Cortex of kidney (tissue), 1 donor: ENCODE results near the gene PAM.
"Not testable (repeated sequence)": the region's sequence is repeated elsewhere in the genome, so short reads cannot be mapped to it uniquely, and the experiment has no call there.

ENCODE experiments used
- DNase-seq: peaks from one replicate; lab custom pipeline; 2025; lab: John Stamatoyannopoulos, UW

Gene PAM

DNA sequence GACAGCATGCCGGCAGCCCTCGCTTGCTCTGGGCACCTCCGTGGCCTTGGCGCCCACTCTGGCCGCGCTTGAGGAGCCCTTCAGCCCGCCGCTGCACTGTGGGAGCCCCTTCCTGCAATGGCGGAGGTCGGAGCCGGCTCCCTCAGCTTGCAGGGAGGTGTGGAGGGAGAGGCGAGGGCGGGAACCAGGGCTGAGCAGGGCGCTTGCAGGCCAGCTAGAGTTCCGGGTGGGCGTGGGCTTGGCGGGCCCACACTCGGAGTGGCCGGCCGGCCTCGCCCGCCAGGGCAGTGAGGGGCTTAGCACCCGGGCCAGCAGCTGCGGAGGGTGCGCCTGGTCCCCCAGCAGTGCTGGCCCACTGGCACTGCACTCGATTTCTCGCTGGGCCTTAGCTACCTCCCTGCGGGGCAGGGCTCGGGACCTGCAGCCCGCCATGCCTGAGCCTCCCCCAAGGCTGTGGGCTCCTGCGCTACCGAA, 3.2 kb upstream of the PAM start:
- not testable (repeated sequence) for DNase-seq

DNA sequence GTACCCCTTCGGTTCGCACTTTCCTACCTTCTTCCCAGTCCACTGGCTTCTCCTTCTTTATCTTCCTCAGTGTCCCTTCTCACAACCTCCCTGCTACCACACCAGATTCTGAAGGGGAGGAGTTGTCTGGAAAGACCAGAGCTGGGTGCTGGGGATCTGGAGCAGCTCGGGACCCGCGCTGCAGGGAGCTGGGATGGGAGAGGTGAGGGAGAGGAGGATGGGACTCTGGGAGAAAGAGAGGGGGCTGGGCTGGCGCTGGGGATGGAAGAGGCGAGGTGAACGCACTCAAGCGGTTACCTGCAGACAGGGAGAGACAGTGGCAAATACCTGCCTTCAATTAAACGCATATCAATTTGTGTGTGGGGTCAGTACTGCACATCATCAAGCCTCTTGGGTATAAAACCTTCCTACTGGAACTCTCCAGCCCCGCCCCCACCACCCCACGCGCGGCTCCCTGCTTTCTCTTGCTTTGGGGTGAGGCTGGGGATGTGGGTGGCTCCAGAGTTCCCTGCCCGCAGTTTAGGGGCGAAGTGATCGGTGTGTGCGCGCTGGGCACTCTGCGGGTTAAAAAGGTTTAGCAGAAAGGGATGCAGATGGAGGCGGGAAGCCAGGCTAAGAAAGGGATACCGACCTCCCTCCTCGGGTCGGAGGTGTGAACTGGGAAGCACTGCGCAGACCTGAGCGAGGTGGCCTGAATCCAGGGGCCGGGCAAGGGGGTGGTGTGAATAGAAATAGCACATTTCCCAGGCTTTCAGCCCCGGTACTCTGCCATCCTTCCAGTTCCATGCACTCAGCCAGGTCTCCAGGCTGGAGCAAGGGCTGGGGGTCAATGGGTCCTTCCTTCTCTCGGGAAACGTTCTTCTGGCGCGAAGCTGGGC, 977 bp upstream of the PAM start:
- no peak for DNase-seq

DNA sequence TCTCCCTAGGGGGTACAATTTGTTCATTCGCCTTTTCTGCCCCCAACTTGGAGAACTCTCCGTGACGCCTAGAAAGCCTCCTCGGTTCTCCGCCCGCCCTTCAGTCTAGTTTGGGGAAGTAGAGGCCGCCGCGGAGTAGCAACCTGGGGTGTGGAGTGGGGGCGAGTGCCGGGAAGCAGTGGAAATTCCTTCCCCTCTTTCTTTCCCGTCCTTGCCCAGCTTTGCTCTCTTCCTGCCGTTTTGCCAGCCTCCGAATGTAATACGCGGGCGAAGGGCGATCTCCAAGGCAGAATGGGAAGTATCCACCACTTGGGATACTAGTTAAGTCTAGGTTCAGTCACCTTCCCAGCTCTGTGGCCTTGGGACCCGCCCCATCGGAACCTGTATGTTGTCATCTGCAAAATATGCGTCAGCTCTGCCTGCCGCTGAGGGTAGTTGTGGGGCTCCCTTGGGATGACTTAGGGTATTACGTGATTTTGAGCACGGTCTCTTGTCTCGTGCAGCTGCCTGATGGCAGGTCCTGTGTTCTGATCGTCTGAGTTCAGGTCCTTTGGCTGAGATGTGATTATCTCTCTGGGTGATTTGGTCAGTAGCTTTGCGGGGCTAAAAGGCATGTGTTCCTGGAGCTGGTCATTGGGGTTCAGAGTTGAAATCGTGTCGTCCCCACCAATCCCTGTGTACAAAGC, 724 bp downstream of the PAM start:
- no peak for DNase-seq

DNA sequence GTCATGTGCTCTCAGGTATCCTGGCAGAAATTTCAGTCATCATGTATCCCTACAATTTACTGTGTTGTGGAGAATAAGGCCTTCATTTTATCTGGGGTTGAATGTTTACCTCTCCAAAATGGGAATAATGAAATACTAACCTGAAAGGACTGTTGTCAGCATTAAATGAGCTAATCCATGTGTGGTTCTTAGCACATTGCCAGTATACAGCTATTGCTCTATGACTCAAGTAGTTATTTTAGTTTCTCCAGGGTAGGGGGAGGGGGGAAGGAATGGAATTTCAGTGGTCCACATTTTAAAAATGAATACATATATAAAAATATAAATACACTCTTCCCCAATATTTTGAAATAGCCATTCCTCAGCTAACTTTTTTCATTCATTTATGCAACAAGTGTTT, 3.5 kb downstream of the PAM start:
- DNase-seq = no peak

DNA sequence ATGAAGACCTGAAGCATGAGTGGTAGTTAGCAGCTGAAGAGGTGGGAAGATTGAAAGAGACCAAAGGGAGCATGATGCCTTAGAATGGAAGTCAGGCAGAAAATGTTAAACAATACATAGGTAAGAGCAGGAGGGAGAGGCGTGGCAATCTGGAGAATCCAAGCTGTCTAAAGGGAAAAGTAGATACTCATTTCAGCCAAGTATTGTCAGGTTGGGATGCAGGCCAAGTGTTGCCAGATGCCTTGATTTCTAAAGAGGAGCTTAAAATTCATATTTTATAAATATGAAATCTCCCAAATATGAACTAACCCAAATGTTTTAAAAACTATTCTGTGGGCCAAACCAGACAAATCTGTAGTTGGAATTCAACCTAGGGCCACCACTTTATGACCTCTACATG, 4.2 kb downstream of the PAM start:
- DNase-seq = no peak

DNA sequence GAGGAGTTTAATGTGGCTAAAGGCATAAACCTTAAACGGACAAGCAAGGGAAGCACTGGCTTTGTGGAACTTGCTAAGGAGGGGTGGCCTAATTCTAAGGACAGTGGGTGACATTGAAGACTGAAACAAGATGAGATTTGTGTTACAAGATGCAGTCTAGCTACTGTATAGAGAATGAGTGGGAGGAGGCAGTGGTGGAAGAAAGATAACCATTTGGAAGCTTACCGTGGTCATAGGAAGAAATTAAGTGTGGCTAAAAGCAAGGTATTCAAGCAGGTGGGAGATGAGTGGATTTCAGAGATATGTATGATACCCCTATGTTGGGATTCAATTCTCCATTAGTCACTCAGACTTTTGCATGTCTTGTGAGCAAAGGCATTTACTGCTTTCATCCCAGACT, 4.6 kb downstream of the PAM start:
- no peak for DNase-seq

DNA sequence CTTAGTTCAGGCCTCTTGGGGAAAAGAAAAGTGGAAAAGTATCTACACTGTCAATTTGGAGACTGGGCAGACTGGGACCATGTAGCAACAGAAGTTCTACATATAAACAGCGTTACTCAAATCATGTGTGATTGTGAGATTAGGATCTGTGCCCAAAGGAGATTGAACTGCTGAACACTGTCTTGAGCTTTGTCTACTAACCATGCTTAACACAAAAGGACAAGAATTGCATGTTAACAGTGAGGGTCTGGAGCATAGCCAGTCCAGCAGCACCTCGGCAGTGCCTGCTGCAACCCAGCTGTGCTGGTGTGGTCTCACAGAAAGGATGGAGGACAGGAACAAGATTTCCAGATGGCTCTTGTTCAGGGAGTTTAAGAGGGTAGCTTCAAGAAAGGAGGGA, 5.7 kb downstream of the PAM start:
- DNase-seq = no peak

DNA sequence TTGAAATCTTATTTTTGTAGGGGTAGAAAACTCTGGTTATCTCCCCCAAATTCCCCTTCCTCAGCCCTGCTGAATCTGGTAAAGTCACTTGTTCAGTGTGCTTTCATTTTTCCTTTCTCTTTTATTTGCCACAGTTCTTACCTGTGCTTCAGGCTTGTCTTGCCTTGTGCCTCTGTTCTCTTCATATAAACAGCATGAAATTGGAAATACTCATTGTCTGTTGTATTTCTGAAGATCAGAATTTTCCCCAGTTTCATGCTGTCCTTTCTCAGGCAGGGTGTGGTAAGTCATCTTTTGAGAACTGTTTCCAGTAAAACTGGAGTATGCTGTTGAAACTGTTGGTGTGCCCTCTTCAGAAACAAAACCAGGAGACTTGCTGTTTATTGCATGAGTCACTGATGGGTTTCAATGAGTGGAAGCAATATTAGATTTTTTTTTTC, 7.0 kb downstream of the PAM start:
- no peak for DNase-seq

DNA sequence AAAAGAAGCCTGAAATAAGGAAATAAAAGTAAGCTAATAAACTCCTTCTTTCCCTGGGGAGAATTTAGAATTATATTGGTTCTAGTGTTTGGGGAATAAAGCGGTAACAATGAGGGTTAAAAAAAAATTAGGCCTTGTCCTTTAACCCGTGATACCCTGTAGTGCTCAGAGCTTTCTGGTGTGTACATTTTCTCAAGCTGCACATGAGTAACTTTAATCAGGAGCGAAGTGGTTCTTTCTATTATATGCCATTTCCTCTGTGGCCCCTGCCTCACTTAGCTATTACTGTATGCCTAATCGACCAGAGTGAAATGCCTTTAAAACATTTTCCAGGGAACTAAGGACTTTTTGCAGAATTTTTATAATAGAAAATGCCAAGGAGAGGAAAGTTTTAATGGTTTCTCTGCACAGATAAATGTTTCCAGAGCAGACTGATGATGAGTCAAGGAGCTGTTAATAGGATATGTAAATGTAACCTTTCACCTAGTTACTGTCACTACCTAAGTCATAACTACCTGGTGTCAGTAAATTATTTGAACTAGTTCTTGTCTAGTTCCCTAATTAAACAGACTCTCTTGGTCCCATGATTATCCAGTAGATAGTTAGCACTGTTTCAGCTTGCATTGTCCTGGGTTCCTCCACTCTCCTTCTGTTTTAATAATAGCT, 7.6 kb downstream of the PAM start:
- DNase-seq = no peak

DNA sequence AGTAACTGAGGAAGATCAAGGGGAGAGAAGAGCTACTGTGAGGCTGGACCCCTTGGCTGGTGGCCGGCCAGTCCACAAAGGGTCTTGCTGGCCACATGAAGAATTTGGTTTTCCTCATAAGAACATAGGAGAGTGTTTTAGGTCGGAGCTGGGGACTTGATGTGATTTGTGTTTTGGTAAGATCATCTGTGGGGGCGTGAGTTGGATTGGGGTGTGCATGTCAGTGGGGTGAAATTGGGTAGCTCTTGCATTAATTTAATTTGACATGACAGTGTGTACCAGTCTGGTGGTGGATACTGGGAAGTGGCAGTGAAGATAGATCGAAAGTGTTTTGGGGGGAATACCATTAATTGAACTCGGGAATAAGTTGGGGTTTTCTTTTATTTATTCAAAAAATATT, 8.6 kb downstream of the PAM start:
- DNase-seq = no peak

DNA sequence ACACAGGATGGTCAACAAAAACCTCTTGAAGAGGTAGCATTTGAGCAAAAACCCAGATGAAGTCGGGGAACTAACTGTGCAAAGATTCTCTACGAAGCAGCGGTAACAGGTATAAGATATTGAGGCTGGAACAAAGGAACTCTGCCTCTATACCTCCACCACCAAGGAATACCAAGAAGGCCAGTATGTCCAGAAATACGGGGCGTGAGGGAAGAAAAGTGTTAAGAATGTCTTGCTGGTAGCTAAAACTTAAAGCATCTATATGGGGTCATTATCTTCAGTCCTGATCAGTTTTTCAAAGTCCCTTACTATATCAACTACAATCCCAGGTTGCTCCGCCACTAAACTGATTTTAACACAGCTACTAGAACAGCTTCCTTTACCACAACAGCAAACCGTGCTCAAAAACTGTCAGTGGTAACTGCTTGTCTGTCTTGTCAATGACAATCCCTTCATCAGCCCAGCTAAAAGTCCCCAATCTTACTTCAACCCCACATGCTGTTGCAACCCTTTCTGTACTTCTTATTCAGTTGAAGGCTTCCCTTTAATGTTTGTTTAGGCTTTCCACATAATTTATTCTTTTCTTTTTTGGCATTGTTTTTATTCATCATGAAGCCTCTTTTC, 9.4 kb downstream of the PAM start:
- DNase-seq = no peak

DNA sequence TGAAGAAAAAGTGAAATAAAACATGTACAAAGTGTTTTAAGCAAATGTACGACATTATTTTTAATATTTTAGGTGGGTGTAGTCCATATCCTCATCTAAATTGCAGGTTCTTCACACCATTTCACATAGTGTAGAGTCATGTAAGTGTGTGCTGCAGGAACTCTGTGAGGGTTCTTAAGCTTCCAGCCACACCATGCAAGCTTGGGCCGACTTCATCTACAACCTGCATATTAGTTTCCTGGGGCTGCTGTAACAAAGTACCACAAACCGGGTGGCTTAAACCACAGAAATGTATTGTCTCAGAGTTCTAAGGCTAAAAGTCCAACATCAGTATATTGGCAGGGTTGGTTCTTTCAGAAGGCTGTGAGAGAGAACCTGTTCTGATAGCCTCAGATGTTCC, 10.2 kb downstream of the PAM start:
- no peak for DNase-seq

DNA sequence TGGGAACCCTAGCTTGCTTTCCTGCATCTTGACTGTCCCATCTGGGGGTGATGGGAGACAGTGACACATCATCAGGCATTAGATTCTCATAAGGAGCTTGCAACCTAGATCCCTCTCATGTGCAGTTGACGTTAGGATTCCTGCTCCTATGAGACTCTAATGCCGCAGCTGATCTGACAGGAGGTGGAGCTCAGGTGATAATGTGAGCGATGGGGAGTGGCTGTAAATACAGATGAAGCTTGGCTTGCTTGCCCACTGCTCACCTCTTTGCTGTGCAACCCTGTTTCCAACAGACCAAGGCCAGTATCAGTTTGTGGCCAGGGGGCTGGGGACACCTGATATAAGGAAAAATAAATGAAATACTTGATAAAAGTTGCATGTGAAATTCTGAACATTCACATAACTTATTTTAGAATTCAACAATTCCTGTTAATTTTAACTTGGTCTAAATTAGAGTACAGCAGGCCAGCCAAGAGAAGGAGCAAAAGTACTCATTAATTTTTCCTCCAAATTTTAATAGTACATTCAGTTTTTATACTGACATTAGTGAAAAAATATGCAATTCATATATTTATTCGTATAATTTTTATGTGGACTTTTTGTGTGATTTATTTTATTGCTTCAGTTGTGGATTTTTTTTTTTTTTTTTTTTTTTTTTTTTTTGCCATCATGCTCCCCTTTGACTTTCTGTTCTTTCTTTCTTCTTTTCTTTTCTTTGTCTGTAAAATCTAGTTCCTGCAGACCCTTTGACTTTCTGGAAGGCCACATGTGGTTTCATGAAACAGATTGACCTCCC, 11.4 kb downstream of the PAM start:
- no peak for DNase-seq

DNA sequence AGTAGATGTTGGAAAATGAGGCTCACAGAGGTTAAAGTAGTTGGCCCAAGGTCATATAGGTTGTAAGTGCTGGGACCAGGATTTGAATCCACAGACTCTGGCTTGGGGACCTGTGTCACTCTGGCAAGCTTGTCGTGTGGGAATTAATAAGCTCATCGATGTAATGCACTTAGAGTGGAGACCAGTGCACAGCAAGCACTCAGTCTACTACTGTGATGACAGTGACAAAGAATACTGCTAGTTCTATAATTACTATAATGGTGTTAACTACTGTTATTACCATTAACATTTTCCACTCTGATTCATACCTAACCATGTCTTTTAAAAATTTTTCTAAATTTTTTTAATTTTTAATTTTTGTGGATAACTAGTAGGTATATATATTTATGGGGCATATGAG, 12.8 kb downstream of the PAM start:
- DNase-seq = no peak

DNA sequence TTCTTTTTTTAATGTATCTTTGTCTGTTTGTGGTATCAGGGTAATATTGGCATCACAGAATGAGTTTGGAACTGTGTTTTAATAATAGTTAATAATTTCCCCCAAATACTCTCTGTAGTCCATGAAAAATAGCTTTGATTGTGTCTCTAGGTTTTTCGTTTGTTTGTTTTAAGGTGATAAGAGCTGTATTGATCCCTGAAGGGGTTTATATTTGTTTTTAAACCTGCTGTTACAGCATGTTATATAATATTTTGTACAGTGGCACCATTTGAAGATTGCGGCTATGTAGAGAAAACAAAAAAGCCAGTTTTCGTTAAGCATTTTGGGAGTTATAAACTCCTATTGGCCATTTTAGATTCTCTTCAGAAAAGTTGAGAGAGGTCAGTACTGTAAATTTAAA, 15.7 kb downstream of the PAM start:
- no peak for DNase-seq

DNA sequence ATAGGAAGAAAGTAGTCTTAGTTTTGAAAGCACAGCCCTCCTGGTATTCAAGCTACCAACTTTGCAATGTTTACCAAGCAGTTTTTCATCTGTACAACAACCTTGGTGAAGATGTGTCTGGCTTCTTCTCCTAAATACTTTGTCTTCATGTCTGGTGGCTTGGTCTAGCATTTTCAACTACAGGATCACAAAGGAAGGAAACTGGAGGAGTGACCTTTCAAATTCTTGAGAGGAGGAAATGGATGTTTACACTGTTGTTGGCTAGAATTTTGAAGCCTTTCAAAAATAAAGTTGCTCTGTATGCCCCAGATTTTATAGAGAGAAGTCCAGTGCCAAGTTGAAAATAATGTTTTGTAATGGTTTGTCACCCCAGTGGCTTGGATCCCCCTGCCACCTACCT, 16.3 kb downstream of the PAM start:
- DNase-seq = no peak

DNA sequence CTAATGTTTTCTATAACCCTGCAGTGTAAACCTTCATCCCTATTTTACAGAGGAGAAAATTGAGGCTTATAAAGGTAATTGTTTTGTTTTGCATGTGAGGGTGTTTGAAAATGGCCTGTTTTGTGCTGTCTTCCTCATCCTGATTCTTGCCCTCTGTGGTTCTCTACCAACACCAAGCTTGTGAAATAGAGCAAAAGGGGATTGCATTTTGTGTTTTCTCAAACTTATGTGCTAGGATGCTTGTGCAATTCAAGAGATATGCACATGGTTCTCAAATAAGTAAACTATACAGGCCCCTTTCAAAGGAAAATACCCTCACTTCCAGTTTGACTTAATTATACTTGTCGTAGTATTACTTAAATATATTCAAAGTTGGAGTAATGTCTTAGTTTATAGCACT, 17.2 kb downstream of the PAM start:
- no peak for DNase-seq

DNA sequence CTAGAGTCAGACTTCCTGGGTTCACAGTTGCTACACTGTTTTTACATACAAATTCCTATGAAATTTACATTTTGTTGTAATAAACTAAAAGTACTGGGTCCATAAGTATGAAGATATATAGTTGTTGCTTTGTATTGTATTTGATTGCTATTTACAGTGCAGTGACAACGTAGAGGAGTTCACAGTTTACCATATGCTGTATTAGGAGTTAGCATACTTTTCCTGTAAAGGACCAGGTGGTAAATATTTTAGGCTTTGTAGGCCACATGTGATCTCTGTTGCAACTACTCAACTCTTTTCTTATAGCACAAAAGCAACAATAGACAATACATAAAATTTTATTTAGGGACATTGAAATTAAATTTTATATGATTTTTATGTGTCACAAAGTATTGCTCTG, 18.0 kb downstream of the PAM start:
- DNase-seq = no peak

DNA sequence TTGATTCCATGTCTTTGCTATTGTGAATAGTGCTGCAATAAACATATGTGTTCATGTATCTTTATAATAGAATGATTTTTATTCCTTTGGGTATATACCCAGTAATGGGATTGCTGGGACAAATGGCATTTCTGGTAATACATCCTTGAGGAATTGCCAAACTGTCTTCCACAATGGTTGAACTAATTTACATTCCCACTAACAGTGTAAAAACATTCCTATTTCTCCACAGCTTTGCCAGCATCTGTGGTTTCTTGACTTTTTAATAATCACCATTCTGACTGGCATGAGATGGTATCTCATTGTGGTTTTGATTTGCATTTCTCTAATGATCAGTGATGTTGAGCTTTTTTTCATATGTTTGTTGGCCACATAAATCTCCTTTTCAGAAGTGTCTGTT, 20.7 kb downstream of the PAM start:
- not testable (repeated sequence) for DNase-seq

DNA sequence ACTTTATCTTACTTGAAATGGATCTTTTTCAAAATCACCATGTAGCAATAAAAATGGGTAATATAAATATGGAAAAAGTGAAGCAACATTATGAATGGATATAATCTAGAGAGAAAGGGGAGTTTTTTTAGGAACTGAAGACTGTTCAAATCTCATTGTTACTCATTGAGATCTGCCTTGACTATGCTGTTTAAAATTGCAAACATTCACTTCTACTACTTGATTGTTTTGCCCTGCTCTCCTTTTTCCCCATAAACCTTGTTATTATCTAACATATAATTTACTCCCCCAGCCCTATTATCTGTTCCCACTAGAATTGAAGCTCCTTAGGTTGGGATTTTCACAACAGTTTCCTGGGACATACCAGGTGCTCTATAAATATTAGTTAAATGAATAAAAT, 22.0 kb downstream of the PAM start:
- DNase-seq = no peak

DNA sequence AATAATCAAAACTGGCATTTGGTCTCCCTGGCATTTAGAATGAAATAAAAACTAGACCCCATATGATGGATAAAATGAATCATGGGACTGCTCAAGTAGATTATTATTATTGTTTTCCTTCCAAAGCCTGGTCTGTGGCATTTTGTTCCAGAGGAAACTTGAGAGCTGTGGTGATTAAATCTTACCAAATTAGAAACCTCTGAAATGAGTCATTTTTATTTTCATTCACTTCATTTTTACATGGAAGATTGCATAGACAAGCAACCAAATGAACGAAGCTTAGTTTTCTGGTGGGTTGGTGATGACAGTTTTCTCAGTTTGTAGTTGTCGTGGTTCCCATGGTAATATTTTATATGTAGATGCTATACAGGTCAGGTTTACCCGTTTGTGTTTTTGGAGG, 23.4 kb downstream of the PAM start:
- DNase-seq = no peak

DNA sequence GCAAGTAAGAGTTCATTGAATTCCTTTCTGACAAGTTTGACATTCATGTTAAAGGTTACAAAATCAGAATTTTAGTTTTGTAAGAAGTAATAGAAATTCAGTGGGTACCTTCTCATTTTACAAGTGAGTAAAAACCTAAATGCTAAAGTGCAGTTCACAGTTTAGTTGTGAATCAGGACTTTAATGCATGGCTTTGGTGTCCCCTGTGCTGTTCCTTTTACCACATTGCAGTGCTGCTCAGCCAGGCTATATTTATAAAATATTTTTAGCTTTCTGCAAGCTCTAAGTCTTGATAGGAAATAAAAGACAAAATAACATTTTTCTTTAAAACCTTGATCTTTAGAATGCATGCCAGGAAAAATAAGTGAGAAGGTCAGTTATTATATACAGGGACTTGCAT, 26.3 kb downstream of the PAM start:
- no peak for DNase-seq
